Measurements from ENCODE around the gene TAS2R42.
A peak's percentile ranks its signal among the peaks of the same experiment; 100 is the strongest.

The TAS2R42 gene

DNA sequence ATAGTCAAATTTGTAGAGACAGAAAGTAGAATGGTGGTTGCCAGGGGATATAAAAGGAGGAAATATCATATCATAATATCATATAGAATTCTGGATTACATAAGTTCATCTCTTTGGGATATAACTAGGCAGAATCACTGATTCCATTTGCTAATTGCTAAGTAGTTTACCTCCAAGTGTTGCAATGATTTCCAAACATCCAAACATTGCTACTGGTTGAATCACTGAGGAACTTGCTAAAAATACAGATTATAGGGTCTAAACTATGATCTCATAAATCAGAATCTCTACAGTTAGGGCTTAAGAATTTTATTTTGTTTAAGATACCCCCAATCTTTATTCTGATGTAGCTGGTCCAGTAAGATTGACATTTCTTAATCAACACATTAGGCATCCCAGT is 16.1 kb upstream of the TAS2R42 start:
- H3K4me3 ChIP-seq (ENCODE audit: low read depth, low read length): no peak overlapping the region
- in situ Hi-C loops (cut with HindIII; ENCODE audit: low sequenced_read_pairs): no loop called here
- no peak for DNase-seq (ENCODE audit: low read depth)
- TF ChIP-seq CTCF (IDR thresholded peaks at IDR 0.05; ENCODE audit: low read depth, low read length, missing control alignments): no peak

- in situ Hi-C loops (cut with HindIII; ENCODE audit: low sequenced_read_pairs): loop anchor here (25.0 kb wide), 1 partner anchor 396 kb away; no protein-coding TSS in a partner anchor
- no peak for DNase-seq (ENCODE audit: low read depth)
- TF ChIP-seq CTCF (IDR thresholded peaks at IDR 0.05; ENCODE audit: low read depth, low read length, missing control alignments): no peak
- H3K4me3 ChIP-seq (ENCODE audit: low read depth, low read length): no peak overlapping the region
These were observed 3.7 kb downstream of the TAS2R42 start for GRCh38 chr12:11183011-11183410.

DNA sequence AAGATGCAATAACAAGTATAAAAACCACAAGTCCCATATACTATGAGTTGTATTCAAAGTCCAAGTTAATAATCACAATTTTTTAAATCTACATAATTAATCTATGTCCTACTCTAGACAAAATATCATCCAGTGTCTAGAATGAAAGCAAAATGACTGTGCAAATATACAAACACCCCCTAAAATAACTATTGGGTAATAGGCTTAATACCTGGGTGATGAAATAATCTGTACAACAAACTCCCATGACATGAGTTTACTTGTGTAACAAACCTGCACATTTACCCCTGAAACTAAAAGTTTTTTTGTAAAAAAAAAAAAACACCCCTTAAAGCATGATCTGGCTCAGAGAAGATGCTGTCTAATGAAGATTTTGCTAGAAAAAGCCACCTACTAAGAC is 4.2 kb downstream of the TAS2R42 start:
- no peak overlapping the region for H3K4me3 ChIP-seq (ENCODE audit: low read depth, low read length)
- DNase-seq (ENCODE audit: low read depth): no peak
- no peak for TF ChIP-seq CTCF (IDR thresholded peaks at IDR 0.05; ENCODE audit: low read depth, low read length, missing control alignments)
- in situ Hi-C loops (cut with HindIII; ENCODE audit: low sequenced_read_pairs): loop anchor here (25.0 kb wide), 1 partner anchor 395 kb away; no protein-coding TSS in a partner anchor

GRCh38 chr12:11178250-11178649 is 8.5 kb downstream of the TAS2R42 start:
- DNase-seq (ENCODE audit: low read depth): no peak
- TF ChIP-seq CTCF (IDR thresholded peaks at IDR 0.05; ENCODE audit: low read depth, low read length, missing control alignments): no peak
- in situ Hi-C loops (cut with HindIII; ENCODE audit: low sequenced_read_pairs): loop anchor here (25.0 kb wide), 1 partner anchor 391 kb away; no protein-coding TSS in a partner anchor

GRCh38 chr12:11174022-11174421 is 12.7 kb downstream of the TAS2R42 start:
- in situ Hi-C loops (cut with HindIII; ENCODE audit: low sequenced_read_pairs): no loop called here
- DNase-seq (ENCODE audit: low read depth): no peak
- no peak for TF ChIP-seq CTCF (IDR thresholded peaks at IDR 0.05; ENCODE audit: low read depth, low read length, missing control alignments)

More at GRCh38 chr12:11178250-11178649, 8.5 kb downstream of the TAS2R42 start:
- H3K4me3 ChIP-seq (ENCODE audit: low read depth, low read length): no peak overlapping the region

DNA sequence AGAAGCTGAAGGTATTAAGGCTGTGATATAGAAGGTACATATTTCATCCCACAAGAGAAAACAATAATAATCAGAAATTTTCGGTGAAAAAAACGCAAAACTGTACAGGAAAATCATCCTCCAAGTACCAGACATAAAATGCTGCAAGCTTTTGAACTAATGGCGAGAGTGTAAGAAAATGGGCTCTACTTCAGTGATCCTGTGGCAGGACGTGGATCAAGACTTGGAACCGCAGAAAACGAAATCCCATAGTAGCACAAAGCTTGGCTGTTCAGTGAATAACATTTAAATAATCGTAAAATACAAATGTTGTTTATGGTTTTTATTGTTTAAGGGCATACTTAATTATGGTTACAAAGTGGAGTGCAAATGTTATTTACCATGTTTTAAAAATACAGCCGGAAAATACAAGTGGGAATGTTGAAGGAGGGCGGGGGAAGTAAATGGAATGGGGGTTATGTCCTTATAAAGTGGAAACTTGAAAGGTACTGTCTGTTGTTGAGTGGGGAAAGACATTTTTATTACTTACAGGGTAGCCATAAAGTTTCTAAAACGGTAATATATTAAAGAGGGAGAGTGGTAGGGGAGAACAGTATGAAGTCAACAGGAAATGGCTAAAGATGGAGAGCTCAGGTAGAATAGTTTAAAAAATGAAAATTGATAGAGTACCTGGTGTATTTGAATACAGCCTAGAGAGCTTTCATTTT is 14.6 kb downstream of the TAS2R42 start:
- no peak for TF ChIP-seq CTCF (IDR thresholded peaks at IDR 0.05; ENCODE audit: low read depth, low read length, missing control alignments)
- in situ Hi-C loops (cut with HindIII; ENCODE audit: low sequenced_read_pairs): no loop called here
- peak overlapping the region; percentile 58 for H3K4me3 ChIP-seq (ENCODE audit: low read depth, low read length)
- peak; percentile 2 for DNase-seq (ENCODE audit: low read depth)

More at GRCh38 chr12:11174022-11174421, 12.7 kb downstream of the TAS2R42 start:
- no peak overlapping the region for H3K4me3 ChIP-seq (ENCODE audit: low read depth, low read length)
